OCI-LY1 (cell line): ENCODE measurements around the gene MCF2L2.

Experiments used
- H2AFZ ChIP-seq: fragments of 200-600 bp; sonication (generic), shearing (Covaris generic); 2 replicates; pipeline ENCODE4 v1.6.0; 2014; ENCODE audit warnings: antibody characterized with exemption, mild to moderate bottlenecking, low read length
- H3F3A ChIP-seq: fragments of 200-600 bp; sonication (generic), shearing (Covaris generic); 2 replicates; pipeline ENCODE4 v1.6.0; 2014; ENCODE audit warnings: mild to moderate bottlenecking, antibody characterized with exemption, low read length, moderate library complexity; ENCODE audit not compliant: insufficient read depth
- H3K27ac ChIP-seq: fragments of 200-600 bp; sonication (generic); 2 replicates; pipeline ENCODE4 v1.5.1; 2014; ENCODE audit warnings: low read length, mixed run types, mild to moderate bottlenecking, low read depth; ENCODE audit not compliant: poor library complexity, severe bottlenecking
- H3K27me3 ChIP-seq: fragments of 200-600 bp; sonication (generic); 2 replicates; pipeline ENCODE4 v1.6.0; 2014; ENCODE audit warnings: antibody characterized with exemption, mild to moderate bottlenecking, low read length, moderate library complexity; ENCODE audit not compliant: insufficient read depth
- H3K36me3 ChIP-seq: fragments of 200-600 bp; sonication (generic); 2 replicates; pipeline ENCODE4 v1.6.1; 2014; ENCODE audit warnings: mild to moderate bottlenecking, antibody characterized with exemption, low read length, moderate library complexity, mixed read lengths; ENCODE audit not compliant: insufficient read depth
- H3K4me1 ChIP-seq: fragments of 200-600 bp; sonication (generic); 2 replicates; pipeline ENCODE4 v1.5.1; 2014; ENCODE audit warnings: mild to moderate bottlenecking, low read length, moderate library complexity; ENCODE audit not compliant: insufficient read depth, severe bottlenecking
- H3K4me2 ChIP-seq: fragments of 200-600 bp; sonication (generic), shearing (Covaris generic); 2 replicates; pipeline ENCODE4 v1.6.1; 2014; ENCODE audit warnings: low read length
- H3K4me3 ChIP-seq: fragments of 200-600 bp; sonication (generic); 2 replicates; pipeline ENCODE4 v1.5.1; 2014; ENCODE audit warnings: low read length, low read depth, mild to moderate bottlenecking, mixed read lengths; ENCODE audit not compliant: poor library complexity, severe bottlenecking
- H3K79me2 ChIP-seq: fragments of 200-600 bp; shearing (Covaris generic); 2 replicates; pipeline ENCODE4 v1.6.1; 2016; ENCODE audit warnings: mixed run types, low read length, mixed read lengths; ENCODE audit not compliant: insufficient read depth
- H3K9ac ChIP-seq: fragments of 200-600 bp; sonication (generic), shearing (Covaris generic); 2 replicates; pipeline ENCODE4 v1.6.1; 2014; ENCODE audit warnings: mild to moderate bottlenecking, low read length, mixed read lengths
- H3K9me2 ChIP-seq: fragments of 200-600 bp; sonication (generic), shearing (Covaris generic); 2 replicates; pipeline ENCODE4 v1.6.1; 2014; ENCODE audit warnings: low read depth, mild to moderate bottlenecking, low read length, mixed read lengths
- H3K9me3 ChIP-seq: fragments of 200-600 bp; shearing (Covaris generic); 2 replicates; pipeline ENCODE4 v1.6.1; 2014; ENCODE audit warnings: low read length, mixed read lengths
- H4K20me1 ChIP-seq: fragments of 200-600 bp; sonication (generic), shearing (Covaris generic); 2 replicates; pipeline ENCODE4 v1.6.0; 2016; ENCODE audit warnings: mild to moderate bottlenecking, low read length; ENCODE audit not compliant: insufficient read depth
- EZH2 ChIP-seq: fragments of 200-600 bp; sonication (generic), shearing (Covaris generic); IDR thresholded peaks from 2 replicates; pipeline ENCODE4 v1.8.0; 2017; ENCODE audit warnings: borderline replicate concordance, mixed run types, mild to moderate bottlenecking, antibody characterized with exemption, low read length, moderate library complexity, mixed read lengths
- TF ChIP-seq, protein P1 (sequence below): fragments of 200-600 bp; sonication (generic), shearing (Covaris generic); IDR thresholded peaks from 2 replicates; pipeline ENCODE4 v1.5.1; 2017; ENCODE audit warnings: mild to moderate bottlenecking, antibody characterized with exemption, low read length, moderate library complexity, mixed read lengths

MCF2L2 gene

DNA sequence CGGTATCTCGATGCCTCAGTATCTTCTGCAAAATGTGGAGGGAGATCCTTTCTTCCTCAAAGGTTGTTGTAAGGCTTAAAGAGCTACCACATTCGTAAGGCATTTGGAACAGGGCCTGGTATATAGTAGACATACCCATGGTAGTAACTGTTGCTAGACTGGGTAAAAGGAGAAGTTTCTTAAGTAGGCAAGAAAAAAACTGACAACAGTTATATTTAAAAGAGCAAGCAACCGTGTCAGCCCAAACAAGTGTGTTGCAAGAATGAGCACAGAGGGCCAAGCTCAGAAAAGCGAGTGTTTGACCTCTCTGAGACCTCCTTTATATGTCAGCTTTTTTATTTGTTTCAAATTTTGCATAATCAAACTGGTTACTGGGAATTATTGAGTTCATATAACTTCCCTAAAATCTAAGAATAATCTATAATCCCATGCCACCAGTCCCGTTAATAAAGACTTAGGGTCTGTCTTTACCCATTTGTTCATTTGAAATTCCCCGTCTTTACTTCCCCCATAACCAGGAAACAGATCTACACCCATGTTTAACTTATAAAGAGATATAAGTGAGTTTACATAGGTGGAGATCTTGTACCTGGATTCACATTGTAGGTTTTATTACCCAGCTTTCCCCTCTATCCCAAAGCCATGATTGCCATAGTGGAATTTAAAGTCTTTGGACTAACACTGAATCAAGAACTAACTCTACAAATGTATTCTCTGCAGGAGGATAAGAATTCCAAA is 168.1 kb downstream of the MCF2L2 start:
- Histone ChIP-seq H3K79me2 (no peaks in the 10 kb centered on the region), H3K36me3 (no peaks in the 10 kb centered on the region), H3K9me2 (no peaks in the 10 kb centered on the region), H3K9ac (no peak overlapping the region), H3K4me3 (no peak overlapping the region), H3K27me3 (peaks cover 6% of the 10 kb centered on the region; the same call in 1 of the 2 replicates), H2AFZ (no peak overlapping the region), H3K27ac (no peak overlapping the region), H3K9me3 (no peaks in the 10 kb centered on the region), H3K4me2 (no peak overlapping the region), H4K20me1 (no peaks in the 10 kb centered on the region), H3F3A (no peaks in the 10 kb centered on the region), H3K4me1 (no peaks in the 10 kb centered on the region)
- no peak for TF ChIP-seq EZH2
- TF ChIP-seq, protein P1, sequence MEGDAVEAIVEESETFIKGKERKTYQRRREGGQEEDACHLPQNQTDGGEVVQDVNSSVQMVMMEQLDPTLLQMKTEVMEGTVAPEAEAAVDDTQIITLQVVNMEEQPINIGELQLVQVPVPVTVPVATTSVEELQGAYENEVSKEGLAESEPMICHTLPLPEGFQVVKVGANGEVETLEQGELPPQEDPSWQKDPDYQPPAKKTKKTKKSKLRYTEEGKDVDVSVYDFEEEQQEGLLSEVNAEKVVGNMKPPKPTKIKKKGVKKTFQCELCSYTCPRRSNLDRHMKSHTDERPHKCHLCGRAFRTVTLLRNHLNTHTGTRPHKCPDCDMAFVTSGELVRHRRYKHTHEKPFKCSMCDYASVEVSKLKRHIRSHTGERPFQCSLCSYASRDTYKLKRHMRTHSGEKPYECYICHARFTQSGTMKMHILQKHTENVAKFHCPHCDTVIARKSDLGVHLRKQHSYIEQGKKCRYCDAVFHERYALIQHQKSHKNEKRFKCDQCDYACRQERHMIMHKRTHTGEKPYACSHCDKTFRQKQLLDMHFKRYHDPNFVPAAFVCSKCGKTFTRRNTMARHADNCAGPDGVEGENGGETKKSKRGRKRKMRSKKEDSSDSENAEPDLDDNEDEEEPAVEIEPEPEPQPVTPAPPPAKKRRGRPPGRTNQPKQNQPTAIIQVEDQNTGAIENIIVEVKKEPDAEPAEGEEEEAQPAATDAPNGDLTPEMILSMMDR: no peak

DNA sequence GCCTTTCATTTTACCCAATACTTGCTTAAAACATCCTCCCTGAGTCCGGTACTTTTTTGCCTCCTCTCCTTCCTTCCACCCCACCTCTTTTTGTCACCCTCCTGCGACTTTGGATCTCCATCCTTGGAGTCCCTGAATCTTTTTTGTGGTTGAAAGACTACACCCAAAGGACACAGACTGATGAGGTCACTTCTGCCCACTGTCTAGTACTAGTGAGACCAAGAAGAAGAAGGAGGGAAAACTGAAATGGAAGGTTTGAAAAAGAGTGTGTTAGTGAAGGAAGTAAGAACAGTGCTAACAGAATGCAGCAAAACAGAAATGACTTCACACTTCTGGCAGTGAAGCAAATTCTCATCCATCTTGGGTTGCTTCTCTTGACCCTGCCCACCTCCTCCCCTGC is 168.8 kb downstream of the MCF2L2 start:
- Histone ChIP-seq H3K4me2 (no peak overlapping the region), H3K9me2 (no peaks in the 10 kb centered on the region), H3K9ac (no peak overlapping the region), H3F3A (no peaks in the 10 kb centered on the region), H3K36me3 (no peaks in the 10 kb centered on the region), H4K20me1 (no peaks in the 10 kb centered on the region), H3K27me3 (peaks cover 6% of the 10 kb centered on the region; the same call in 1 of the 2 replicates), H3K4me3 (no peak overlapping the region), H3K27ac (no peak overlapping the region), H3K9me3 (no peaks in the 10 kb centered on the region), H3K79me2 (no peaks in the 10 kb centered on the region), H3K4me1 (no peaks in the 10 kb centered on the region), H2AFZ (no peak overlapping the region)
- TF ChIP-seq, protein P1: no peak
- no peak for TF ChIP-seq EZH2

DNA sequence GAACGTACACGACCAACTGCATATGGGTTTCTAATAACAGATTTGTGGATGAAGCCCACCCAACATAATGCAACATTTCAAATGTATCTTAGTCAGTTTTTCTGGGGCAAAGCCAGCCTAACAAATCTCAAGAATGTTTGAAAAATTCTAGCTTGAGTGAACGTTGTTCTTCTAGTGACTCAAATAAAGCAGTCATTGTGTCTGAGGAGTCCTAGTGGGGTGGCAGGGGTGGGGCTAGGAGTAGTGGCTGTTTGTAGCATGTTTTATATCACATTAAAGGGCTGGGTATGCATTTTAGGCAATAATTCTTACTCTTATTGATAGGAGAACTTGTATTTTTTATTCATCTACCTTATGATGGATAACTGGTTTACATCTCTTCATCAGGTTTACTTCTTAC is 169.3 kb downstream of the MCF2L2 start:
- Histone ChIP-seq H3K36me3 (no peaks in the 10 kb centered on the region), H3K79me2 (no peaks in the 10 kb centered on the region), H3K27me3 (peaks cover 6% of the 10 kb centered on the region; the same call in 1 of the 2 replicates), H3K9me2 (no peaks in the 10 kb centered on the region), H3K9me3 (no peaks in the 10 kb centered on the region), H3K4me1 (no peaks in the 10 kb centered on the region), H4K20me1 (no peaks in the 10 kb centered on the region), H3K27ac (no peak overlapping the region), H3F3A (no peaks in the 10 kb centered on the region), H2AFZ (no peak overlapping the region), H3K9ac (no peak overlapping the region), H3K4me3 (no peak overlapping the region), H3K4me2 (no peak overlapping the region)
- TF ChIP-seq, protein P1: no peak
- no peak for TF ChIP-seq EZH2
